GM06990 (cell line): ENCODE measurements around the gene CUX1.
"Not testable (repeated sequence)": the region's sequence is repeated elsewhere in the genome, so short reads cannot be mapped to it uniquely, and the experiment has no call there.

Source experiments
- DNase-seq: peaks from one replicate; pipeline ENCODE4 v3.0.0-alpha.2; 2011; ENCODE audit not compliant: insufficient read length; ENCODE audit errors: extremely low read depth
- H3K27me3 ChIP-seq: replicated peaks from 2 replicates; pipeline ENCODE4 v1.6.0; 2011; ENCODE audit warnings: low read length; ENCODE audit not compliant: control insufficient read depth, insufficient read depth
- H3K36me3 ChIP-seq: 2 replicates; pipeline ENCODE4 v1.5.1; 2011; ENCODE audit warnings: low read length; ENCODE audit not compliant: control insufficient read depth, insufficient read depth
- H3K4me3 ChIP-seq: replicated peaks from 2 replicates; pipeline ENCODE4 v1.5.1; 2011; ENCODE audit warnings: low read depth, mild to moderate bottlenecking, control low read depth, low read length
- CTCF ChIP-seq: IDR thresholded peaks from 2 replicates; pipeline ENCODE4 v1.5.1; 2011; ENCODE audit warnings: low read length, control low read depth, mild to moderate bottlenecking, inconsistent platforms; ENCODE audit not compliant: insufficient read depth, poor library complexity, severe bottlenecking

Gene CUX1

GRCh38 chr7:102042016-102042656 is 224.7 kb downstream of the CUX1 start:
- no peak for DNase-seq
- H3K27me3 ChIP-seq = no peaks in the 10 kb centered on the region
- no peak overlapping the region for H3K4me3 ChIP-seq
- TF ChIP-seq CTCF = no peak
- H3K36me3 ChIP-seq = no peaks in the 10 kb centered on the region

GRCh38 chr7:102042796-102043195 is 225.4 kb downstream of the CUX1 start:
- DNase-seq, H3K27me3 ChIP-seq, H3K4me3 ChIP-seq, H3K36me3 ChIP-seq: not testable (repeated sequence)

GRCh38 chr7:102044641-102044983 is 227.2 kb downstream of the CUX1 start:
- no peak overlapping the region for H3K4me3 ChIP-seq

GRCh38 chr7:102044984-102045673 is 227.7 kb downstream of the CUX1 start:
- Histone ChIP-seq H3K4me3 (no peak overlapping the region), H3K36me3 (no peaks in the 10 kb centered on the region), H3K27me3 (no peaks in the 10 kb centered on the region)
- TF ChIP-seq CTCF = no peak
- DNase-seq = no peak

More at GRCh38 chr7:102044641-102044983, 227.2 kb downstream of the CUX1 start:
- no peak for DNase-seq
- no peaks in the 10 kb centered on the region for H3K36me3 ChIP-seq
- TF ChIP-seq CTCF = no peak
- H3K27me3 ChIP-seq = no peaks in the 10 kb centered on the region

GRCh38 chr7:102045681-102046372 is 228.4 kb downstream of the CUX1 start:
- TF ChIP-seq CTCF = no peak
- Histone ChIP-seq H3K4me3 (no peak overlapping the region), H3K36me3 (no peaks in the 10 kb centered on the region), H3K27me3 (no peaks in the 10 kb centered on the region)
- peak; percentile 33 for DNase-seq

- H3K27me3 ChIP-seq = no peaks in the 10 kb centered on the region
- no peak for TF ChIP-seq CTCF
- H3K4me3 ChIP-seq = no peak overlapping the region
- no peak for DNase-seq
- no peaks in the 10 kb centered on the region for H3K36me3 ChIP-seq
Measured at GRCh38 chr7:102046373-102047117, 229.1 kb downstream of the CUX1 start.
